NT2/D1 (cell line): ENCODE data around the gene SORL1.

Experiments used
- YY1 ChIP-seq: IDR thresholded peaks from 2 replicates; pipeline ENCODE4 v1.6.1; 2011; ENCODE audit not compliant: insufficient read length, insufficient read depth
- ZNF274 ChIP-seq: IDR thresholded peaks from 2 replicates; pipeline ENCODE4 v1.6.1; 2011; ENCODE audit warnings: mild to moderate bottlenecking, low read depth, low read length

DNA sequence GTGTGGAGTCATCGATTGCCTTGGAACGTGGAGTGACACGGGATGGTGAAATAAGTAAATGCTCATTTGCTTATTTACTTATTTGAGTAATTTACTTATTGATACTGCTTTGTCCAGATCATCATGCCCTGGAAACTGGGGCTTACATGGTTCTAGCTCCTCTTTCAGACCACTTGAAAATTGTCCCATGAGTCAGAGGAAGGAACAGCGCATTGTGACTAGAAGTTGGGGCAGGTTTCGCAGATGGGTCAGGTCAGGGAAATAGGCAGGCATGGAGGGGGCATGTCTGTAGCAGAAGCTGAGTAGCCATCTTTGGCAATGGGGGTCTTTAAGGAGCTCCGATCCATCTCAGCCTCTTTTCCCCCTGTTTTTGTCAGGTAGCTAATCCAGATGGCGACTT lies 104.8 kb downstream of the SORL1 start:
- TF ChIP-seq YY1 = no peak
- TF ChIP-seq ZNF274 = no peak
